Keratinocyte (primary cell): ENCODE data around the gene RPH3AL. TPM values are rescaled to one million over a fixed set of nuclear protein-coding genes. Genes with fewer than 3 reads are reported as not detected.

Experiments
- DNase-seq: peaks from one replicate; pipeline ENCODE4 v3.0.0-alpha.2; 2011; ENCODE audit warnings: low read depth, missing footprints, low spot score
- FAIRE-seq: peaks from 2 replicates; lab custom pipeline; 2011; peaks lifted over from hg19 to GRCh38; lab: Jason Lieb, UNC
- H2AFZ ChIP-seq: 2 replicates; pipeline ENCODE4 v1.6.0; 2012; ENCODE audit warnings: low read length, control low read depth, inconsistent platforms; ENCODE audit not compliant: control insufficient read depth
- H3K27ac ChIP-seq: 2 replicates; pipeline ENCODE4 v1.5.1; 2011; ENCODE audit warnings: low read length; ENCODE audit not compliant: control insufficient read depth, insufficient read depth
- H3K27me3 ChIP-seq: 3 replicates; pipeline ENCODE4 v1.6.0; 2011; ENCODE audit warnings: low read length; ENCODE audit not compliant: control insufficient read depth, insufficient read depth; ENCODE audit errors: extremely low read depth
- H3K36me3 ChIP-seq, 2 experiments: 2 replicates in 1 of 2; 3 replicates in 1 of 2; pipeline ENCODE4 v1.5.1; 2011; ENCODE audit warnings: low read length in 2 of 2, mild to moderate bottlenecking in 1 of 2; ENCODE audit not compliant: control insufficient read depth in 2 of 2, insufficient read depth in 2 of 2; ENCODE audit errors: extremely low read depth in 1 of 2
- H3K4me1 ChIP-seq: 3 replicates; pipeline ENCODE4 v1.5.1; 2011; ENCODE audit warnings: low read length; ENCODE audit not compliant: control insufficient read depth, insufficient read depth; ENCODE audit errors: extremely low read depth
- H3K4me2 ChIP-seq: 3 replicates; pipeline ENCODE4 v1.6.0; 2011; ENCODE audit warnings: low read depth, low read length; ENCODE audit not compliant: control insufficient read depth, insufficient read depth; ENCODE audit errors: extremely low read depth
- H3K4me3 ChIP-seq, 3 experiments: fragments of 200-600 bp in 1 of 3; sonication (generic) in 1 of 3; 2 replicates in 2 of 3; 3 replicates in 1 of 3; pipeline ENCODE4 v1.5.1; 2011 to 2016; ENCODE audit warnings: low read length in 3 of 3, mild to moderate bottlenecking in 3 of 3, control low read depth in 2 of 3, inconsistent platforms in 1 of 3, low read depth in 1 of 3, mixed read lengths in 1 of 3, mixed run types in 1 of 3, moderate library complexity in 1 of 3; ENCODE audit not compliant: control insufficient read depth in 2 of 3, insufficient read depth in 2 of 3; ENCODE audit errors: extremely low read depth in 1 of 3
- H3K79me2 ChIP-seq: 2 replicates; pipeline ENCODE4 v1.6.0; 2012; ENCODE audit warnings: low read length; ENCODE audit not compliant: control insufficient read depth, insufficient read depth
- H3K9ac ChIP-seq: 3 replicates; pipeline ENCODE4 v1.6.0; 2011; ENCODE audit warnings: low read length; ENCODE audit not compliant: control insufficient read depth, insufficient read depth; ENCODE audit errors: extremely low read depth
- H3K9me1 ChIP-seq: 3 replicates; pipeline ENCODE4 v1.6.0; 2011; ENCODE audit warnings: low read length; ENCODE audit not compliant: control insufficient read depth, insufficient read depth; ENCODE audit errors: extremely low read depth
- H3K9me3 ChIP-seq: 2 replicates; pipeline ENCODE4 v1.5.1; 2012; ENCODE audit warnings: low read depth, low read length; ENCODE audit not compliant: control insufficient read depth
- H4K20me1 ChIP-seq: 3 replicates; pipeline ENCODE4 v1.6.0; 2011; ENCODE audit warnings: low read length; ENCODE audit not compliant: control insufficient read depth, insufficient read depth; ENCODE audit errors: extremely low read depth
- EZH2 ChIP-seq: IDR thresholded peaks from one replicate; pipeline ENCODE4 v1.6.1; 2012; ENCODE audit warnings: inconsistent platforms, mild to moderate bottlenecking, low read length, moderate library complexity
- dilution Hi-C: fragments of 300-500 bp; cut with MboI; formaldehyde crosslinking; loops from one replicate; pipeline ENCODE4 v1.7.0; 2020; ENCODE audit warnings: low sequenced_read_pairs; ENCODE audit not compliant: extremely low pct_ligation_motif_present
- polyA plus RNA-seq, 5 experiments: library from polyadenylated mRNA; depleted of rRNA in 3 of 5; stranded (reverse) in 3 of 5; stranded (forward) in 1 of 5; unstranded in 1 of 5; fragments of >200 nt; gene quantifications; 1 replicate in 1 of 5; 2 replicates in 3 of 5; 3 replicates in 1 of 5; pipeline versions ENCODE4 v1.2.1 to v1.2.3, GENCODE V29; 2011 to 2012; ENCODE audit warnings: missing spikeins in 2 of 5, low read depth in 1 of 5, low replicate concordance in 1 of 5
- TF ChIP-seq, protein P1 (sequence below), 3 experiments: IDR thresholded peaks in 1 of 3; conservative IDR thresholded peaks in 1 of 3; optimal IDR thresholded peaks in 1 of 3; 2 replicates in 2 of 3; 3 replicates in 1 of 3; pipeline versions ENCODE3 to v1.5.1; 2011; ENCODE audit warnings: low read length in 3 of 3, mild to moderate bottlenecking in 3 of 3, moderate library complexity in 2 of 3, control low read depth in 1 of 3, inconsistent platforms in 1 of 3; ENCODE audit not compliant: insufficient read depth in 2 of 3; ENCODE audit errors: extremely low read depth in 1 of 3

Gene RPH3AL
- polyA plus RNA-seq, 1 donor (not counting 4 experiments of a cell fraction or from before 2014, with no cell fraction given), result 0.31 TPM

DNA sequence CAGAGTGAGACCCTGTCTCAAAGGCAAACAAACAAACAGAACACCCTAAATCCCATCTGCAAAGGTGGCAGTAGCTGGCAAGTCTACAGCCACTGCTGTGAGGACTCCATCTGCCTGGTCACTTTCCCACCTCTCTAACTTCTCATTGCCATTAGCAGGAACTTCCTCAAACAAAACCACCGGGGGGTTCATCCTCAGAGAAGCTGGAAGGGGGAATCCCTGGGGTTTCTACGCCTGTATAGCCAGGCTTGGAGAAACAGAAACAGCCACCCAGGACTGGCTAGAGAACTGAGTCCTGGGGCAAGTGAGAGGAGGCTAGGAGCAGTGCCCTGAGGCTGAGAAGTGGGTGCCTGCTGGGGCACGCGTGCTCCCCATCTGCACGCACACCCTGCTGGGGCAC is 7.3 kb downstream of the RPH3AL start:
- Histone ChIP-seq H2AFZ (no peak overlapping the region), H3K4me3 (no peak overlapping the region), H3K4me2 (no peak overlapping the region), H3K79me2 (no peaks in the 10 kb centered on the region), H4K20me1 (no peaks in the 10 kb centered on the region), H3K27me3 (no peaks in the 10 kb centered on the region), H3K9ac (no peak overlapping the region), H3K9me1 (peaks cover 2% of the 10 kb centered on the region), H3K4me1 (peaks cover 23% of the 10 kb centered on the region), H3K36me3 (no peaks in the 10 kb centered on the region), H3K9me3 (no peaks in the 10 kb centered on the region), H3K27ac (no peak overlapping the region)
- no peak for DNase-seq
- TF ChIP-seq, protein P1, sequence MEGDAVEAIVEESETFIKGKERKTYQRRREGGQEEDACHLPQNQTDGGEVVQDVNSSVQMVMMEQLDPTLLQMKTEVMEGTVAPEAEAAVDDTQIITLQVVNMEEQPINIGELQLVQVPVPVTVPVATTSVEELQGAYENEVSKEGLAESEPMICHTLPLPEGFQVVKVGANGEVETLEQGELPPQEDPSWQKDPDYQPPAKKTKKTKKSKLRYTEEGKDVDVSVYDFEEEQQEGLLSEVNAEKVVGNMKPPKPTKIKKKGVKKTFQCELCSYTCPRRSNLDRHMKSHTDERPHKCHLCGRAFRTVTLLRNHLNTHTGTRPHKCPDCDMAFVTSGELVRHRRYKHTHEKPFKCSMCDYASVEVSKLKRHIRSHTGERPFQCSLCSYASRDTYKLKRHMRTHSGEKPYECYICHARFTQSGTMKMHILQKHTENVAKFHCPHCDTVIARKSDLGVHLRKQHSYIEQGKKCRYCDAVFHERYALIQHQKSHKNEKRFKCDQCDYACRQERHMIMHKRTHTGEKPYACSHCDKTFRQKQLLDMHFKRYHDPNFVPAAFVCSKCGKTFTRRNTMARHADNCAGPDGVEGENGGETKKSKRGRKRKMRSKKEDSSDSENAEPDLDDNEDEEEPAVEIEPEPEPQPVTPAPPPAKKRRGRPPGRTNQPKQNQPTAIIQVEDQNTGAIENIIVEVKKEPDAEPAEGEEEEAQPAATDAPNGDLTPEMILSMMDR (optimal IDR thresholded peaks at IDR 0.05 in 1 of 3, IDR thresholded peaks at IDR 0.05 in 1 of 3, conservative IDR thresholded peaks at IDR 0.05 in 1 of 3; ENCODE audit: extremely low read depth in 1 of 3, insufficient read depth in 2 of 3, low read length in 3 of 3), result no peak
- TF ChIP-seq EZH2, result no peak
- dilution Hi-C loops, result no loop called here
- no peak for FAIRE-seq

DNA sequence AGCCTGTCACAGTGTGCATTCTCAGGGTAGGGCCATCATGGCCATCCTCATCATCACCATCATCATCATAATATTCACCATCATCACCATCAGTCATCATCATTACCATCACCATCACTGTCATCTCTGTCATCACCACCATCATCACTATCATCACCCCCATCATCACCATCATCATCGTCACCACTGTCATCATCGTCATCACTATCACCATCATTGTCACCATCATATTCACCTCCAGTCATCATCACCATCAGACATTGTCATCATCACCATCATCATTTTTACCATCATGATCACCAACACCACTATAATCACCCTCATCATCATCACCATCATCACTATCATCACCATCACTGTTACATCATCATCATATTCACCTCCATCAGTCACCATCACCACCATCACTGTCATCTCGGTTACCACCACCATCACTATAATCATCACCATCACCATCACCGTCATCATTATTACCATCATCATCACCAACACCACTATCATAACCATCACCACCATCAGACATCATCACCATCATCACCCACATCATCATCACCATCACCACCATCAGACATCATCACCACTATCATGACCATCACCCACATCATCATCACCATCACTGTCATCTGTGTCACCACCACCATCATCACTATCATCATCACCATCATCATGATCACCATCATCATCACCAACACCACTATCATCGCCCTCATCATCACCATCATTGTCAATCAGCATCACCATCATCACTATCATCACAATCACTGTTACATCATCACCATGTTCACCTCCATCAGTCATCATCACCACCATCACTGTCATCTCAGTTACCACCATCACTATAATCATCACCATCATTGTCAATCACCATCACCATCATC is 8.5 kb downstream of the RPH3AL start:
- FAIRE-seq, result no peak
- Histone ChIP-seq H4K20me1 (no peaks in the 10 kb centered on the region), H3K79me2 (no peaks in the 10 kb centered on the region), H3K27ac (no peak overlapping the region), H3K4me3 (no peak overlapping the region), H3K9me1 (peaks cover 2% of the 10 kb centered on the region), H3K9ac (no peak overlapping the region), H2AFZ (no peak overlapping the region), H3K9me3 (no peaks in the 10 kb centered on the region), H3K4me2 (no peak overlapping the region), H3K4me1 (peaks cover 13% of the 10 kb centered on the region), H3K27me3 (peaks cover 4% of the 10 kb centered on the region), H3K36me3 (no peaks in the 10 kb centered on the region)
- DNase-seq, result no peak
- dilution Hi-C loops, result no loop called here
- TF ChIP-seq, protein P1 (optimal IDR thresholded peaks at IDR 0.05 in 1 of 3, IDR thresholded peaks at IDR 0.05 in 1 of 3, conservative IDR thresholded peaks at IDR 0.05 in 1 of 3; ENCODE audit: extremely low read depth in 1 of 3, insufficient read depth in 2 of 3, low read length in 3 of 3), result no peak
- TF ChIP-seq EZH2, result no peak
